Activated CD8-positive, alpha-beta memory T cell treated with anti-CD3 and anti-CD28 coated beads, Interleukin-2, amount 50 U/mL, for 4 hours (primary cell): ENCODE data around the gene PIP5K1C.
"Not testable (repeated sequence)": the region's sequence is repeated elsewhere in the genome, so short reads cannot be mapped to it uniquely, and the experiment has no call there.

Experiments
- DNase-seq: peaks from one replicate; pipeline ENCODE4 v3.0.0-alpha.2; 2020

Gene PIP5K1C

GRCh38 chr19:3672993-3673392, 27.3 kb downstream of the PIP5K1C start:
- no peak for DNase-seq

- DNase-seq = no peak
Observed at GRCh38 chr19:3672575-3672948, 27.7 kb downstream of the PIP5K1C start.

GRCh38 chr19:3671680-3672574, 28.3 kb downstream of the PIP5K1C start:
- DNase-seq = peak; percentile 41

- DNase-seq = peak; percentile 45
Observed at GRCh38 chr19:3670796-3671679, 29.2 kb downstream of the PIP5K1C start.

- no peak for DNase-seq
Observed at GRCh38 chr19:3669947-3670795, 30.1 kb downstream of the PIP5K1C start.

GRCh38 chr19:3669082-3669946, 31.0 kb downstream of the PIP5K1C start:
- no peak for DNase-seq

- DNase-seq = no peak
Observed at GRCh38 chr19:3668331-3669081, 31.8 kb downstream of the PIP5K1C start.

GRCh38 chr19:3667766-3668165, 32.5 kb downstream of the PIP5K1C start:
- DNase-seq = no peak

GRCh38 chr19:3667037-3667638, 33.1 kb downstream of the PIP5K1C start:
- DNase-seq = no peak

GRCh38 chr19:3666545-3666856, 33.8 kb downstream of the PIP5K1C start:
- not testable (repeated sequence) for DNase-seq

- peak; percentile 81 for DNase-seq
Observed at GRCh38 chr19:3665681-3666544, 34.4 kb downstream of the PIP5K1C start.

- DNase-seq = no peak
Observed at GRCh38 chr19:3664879-3665642, 35.2 kb downstream of the PIP5K1C start.

GRCh38 chr19:3663838-3664237, 36.4 kb downstream of the PIP5K1C start:
- no peak for DNase-seq

GRCh38 chr19:3661284-3662238, 38.7 kb downstream of the PIP5K1C start:
- no peak for DNase-seq

GRCh38 chr19:3660493-3661219, 39.6 kb downstream of the PIP5K1C start:
- DNase-seq = no peak

GRCh38 chr19:3659746-3660112, 40.5 kb downstream of the PIP5K1C start:
- no peak for DNase-seq
